HG02642 (cell line): ENCODE data around the gene NPAS4.
A peak's percentile ranks its signal among the peaks of the same experiment; 100 is the strongest.
"Not testable (repeated sequence)": the region's sequence is repeated elsewhere in the genome, so short reads cannot be mapped to it uniquely, and the experiment has no call there.

Experiments
- ATAC-seq: cut with Tn5 transposase; IDR thresholded peaks from one replicate; pipeline ENCODE4 v1.9.1; 2021; ENCODE audit warnings: mild to moderate bottlenecking; ENCODE audit not compliant: unreplicated experiment, poor library complexity

NPAS4 gene

GRCh38 chr11:66450560-66450959 is 29.7 kb downstream of the NPAS4 start:
- ATAC-seq = no peak

- no peak for ATAC-seq
These were observed 30.8 kb downstream of the NPAS4 start for GRCh38 chr11:66451663-66452062.

GRCh38 chr11:66454247-66454646 is 33.4 kb downstream of the NPAS4 start:
- no peak for ATAC-seq

DNA sequence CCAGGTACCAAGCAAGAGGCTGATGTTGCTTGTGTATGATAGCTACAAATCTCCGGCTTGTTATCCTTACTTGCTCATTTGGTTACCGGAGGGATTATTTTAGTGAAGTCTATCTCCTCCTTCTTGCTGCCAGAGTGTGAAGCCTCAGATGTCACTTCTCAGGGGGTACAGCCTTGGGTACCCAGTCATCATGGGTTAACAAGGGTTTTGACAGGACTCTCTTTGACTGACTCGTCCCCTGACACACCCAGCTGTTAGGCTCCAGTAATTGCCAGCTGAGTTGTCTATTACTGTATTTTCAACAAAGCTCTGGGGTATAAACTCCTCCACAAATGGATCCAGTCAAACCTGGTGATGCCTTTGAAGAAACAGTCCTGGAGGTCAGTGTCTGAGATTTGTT is 34.0 kb downstream of the NPAS4 start:
- ATAC-seq = no peak

GRCh38 chr11:66457826-66458225 is 37.0 kb downstream of the NPAS4 start:
- no peak for ATAC-seq

- no peak for ATAC-seq
These were observed 38.4 kb downstream of the NPAS4 start for GRCh38 chr11:66459138-66459778.

- ATAC-seq = no peak
These were observed 41.2 kb downstream of the NPAS4 start for GRCh38 chr11:66462010-66462409.

DNA sequence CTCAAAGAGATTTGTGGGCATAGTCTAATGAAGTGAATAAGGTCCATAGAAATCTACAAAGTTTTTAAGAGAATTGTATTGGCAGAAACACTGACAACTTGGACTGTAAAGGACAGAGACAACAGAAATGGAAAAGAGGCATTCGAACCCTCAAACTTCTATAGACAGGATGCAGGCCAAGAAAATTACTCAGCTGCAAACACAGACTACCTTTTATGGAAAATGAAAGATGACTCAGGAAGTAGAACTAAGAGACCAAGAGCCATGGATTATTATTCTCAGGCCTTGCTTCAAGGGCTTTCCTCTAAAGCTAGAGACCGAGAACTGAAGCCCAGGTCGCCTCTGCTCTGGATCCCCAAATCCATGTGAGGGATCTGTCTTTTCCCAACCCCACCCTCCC is 42.1 kb downstream of the NPAS4 start:
- ATAC-seq = no peak

DNA sequence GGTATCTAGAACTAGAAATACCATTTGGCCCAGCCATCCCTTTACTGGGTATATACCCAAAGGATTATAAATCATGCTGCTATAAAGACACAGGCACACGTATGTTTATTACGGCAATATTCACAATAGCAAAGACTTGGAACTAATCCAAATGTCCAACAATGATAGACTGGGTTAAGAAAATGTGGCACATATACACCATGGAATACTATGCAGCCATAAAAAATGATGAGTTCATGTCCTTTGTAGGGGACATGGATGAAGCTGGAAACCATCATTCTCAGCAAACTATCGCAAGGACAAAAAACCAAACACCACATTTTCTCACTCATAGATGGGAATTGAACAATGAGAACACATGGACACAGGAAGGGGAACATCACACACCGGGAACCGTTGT is 43.3 kb downstream of the NPAS4 start:
- not testable (repeated sequence) for ATAC-seq

DNA sequence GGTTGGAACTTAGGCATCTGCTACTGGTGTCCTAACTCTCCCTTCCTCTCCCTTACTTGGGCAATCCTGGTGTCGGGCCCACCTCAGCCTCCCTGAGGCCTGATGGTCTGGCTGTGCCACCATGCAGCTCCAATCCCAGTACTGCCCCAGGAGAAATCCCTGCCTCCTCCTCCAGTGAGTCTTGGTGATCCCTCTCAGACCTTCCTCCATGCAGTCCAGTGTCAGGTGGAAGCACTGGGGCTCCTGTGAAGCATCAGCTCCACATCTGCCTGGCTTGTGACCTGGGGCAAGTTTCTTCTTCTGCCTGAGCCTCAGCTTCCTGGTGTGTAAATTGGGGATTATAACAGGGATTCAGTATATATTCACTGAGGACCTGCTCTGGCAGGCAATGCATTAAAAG is 44.1 kb downstream of the NPAS4 start:
- ATAC-seq = no peak

GRCh38 chr11:66465373-66466224 is 44.8 kb downstream of the NPAS4 start:
- ATAC-seq = no peak

DNA sequence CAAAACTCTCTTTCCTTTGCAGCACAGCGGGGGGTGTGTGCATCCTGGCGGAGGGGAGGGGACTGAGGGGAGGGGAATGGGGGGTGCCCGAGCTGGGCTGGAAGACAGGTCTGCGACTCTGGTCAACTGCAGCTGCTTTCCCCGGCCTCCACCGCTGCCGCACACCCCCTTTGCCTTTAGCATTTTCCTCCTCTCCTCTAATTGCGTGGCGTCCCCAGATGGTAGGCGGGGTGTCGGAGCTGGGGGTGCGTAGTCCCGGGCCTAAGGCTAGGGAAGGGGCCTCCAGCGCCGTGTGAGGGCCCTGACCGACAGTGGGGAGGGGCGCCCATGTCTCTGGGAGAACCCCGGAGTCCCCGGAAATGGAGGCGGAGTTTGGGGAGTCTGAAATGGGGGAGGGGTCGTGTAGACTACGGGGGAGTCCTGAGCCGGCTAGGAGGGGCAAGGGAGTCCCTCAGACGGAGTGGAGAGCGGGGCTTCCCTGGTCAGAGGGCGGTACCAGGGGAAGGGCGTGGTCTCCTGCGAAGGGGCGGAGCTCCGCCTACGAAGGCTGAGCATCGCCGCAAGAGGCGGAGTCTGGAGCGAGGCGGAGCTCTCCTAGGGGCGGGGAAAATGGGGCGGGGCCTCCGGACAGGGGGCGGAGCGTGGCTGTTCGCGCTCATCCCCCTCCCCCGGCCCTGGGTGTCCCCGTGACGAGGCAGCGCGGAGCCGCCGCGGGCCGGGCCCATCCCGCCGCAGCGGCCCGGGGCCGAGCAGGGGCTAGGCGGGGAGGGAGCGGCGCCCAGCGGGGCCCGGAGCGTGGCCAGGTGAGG is 45.6 kb downstream of the NPAS4 start, which contains the start of gene PELI3:
TSS of gene PELI3 (plus strand) at position 681 of the 809 bp plus-strand sequence. CDS start 1,224 bp downstream, outside the sequence.
- peak; percentile 79 for ATAC-seq

DNA sequence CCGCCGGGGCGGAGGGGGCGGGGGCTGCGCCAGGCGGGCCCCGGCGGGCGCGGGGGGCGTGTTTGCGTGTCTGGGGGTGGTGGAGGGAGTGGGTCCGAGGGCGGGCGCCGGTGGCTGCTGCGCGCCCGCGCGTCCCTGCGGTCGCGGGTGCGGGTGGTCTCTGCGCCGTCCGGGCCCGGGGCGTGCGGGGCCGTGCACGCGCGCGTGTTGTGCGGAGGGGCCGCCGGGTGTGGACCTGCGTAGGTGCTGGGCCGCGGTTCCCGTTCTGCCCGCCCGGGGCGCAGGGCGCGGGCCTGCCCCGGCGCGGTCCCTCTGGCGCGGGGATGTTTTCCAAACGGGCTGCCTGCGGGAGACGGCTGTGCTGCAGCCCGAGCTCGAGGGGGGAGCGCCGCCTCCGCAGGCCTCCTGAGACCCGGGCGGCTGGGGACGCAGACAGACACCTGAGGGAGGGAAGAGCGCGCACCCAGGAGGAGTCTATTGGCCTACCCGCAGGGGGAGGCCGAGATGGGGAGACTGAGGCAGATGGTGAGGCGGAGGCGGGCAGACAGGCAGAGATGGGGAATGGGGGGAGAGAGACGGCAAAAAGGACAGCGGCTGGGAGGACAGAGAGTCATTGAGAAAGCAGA is 46.3 kb downstream of the NPAS4 start:
- ATAC-seq = peak; percentile 41

GRCh38 chr11:66467756-66468155 is 46.9 kb downstream of the NPAS4 start:
- ATAC-seq = no peak

DNA sequence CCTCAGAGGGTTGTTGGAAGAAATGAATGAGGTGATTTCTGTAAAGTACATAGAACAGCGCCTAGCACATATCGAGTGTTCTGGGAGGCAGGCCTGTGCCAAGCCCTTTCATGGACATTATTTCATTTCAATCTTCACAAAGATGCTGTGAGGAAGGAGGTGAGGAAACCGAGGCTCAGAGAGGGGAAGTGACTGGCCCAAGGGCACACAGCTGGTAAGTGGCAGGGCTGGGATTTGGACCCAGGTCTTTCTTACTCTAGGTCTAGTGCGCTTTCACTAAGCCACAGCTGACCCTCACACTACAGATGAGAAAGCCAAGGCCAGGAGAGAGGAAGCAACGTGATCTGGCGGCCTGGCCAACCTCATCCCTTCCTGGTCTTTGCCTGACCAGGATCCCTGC is 47.9 kb downstream of the NPAS4 start:
- ATAC-seq = no peak

- ATAC-seq = no peak
These were observed 48.6 kb downstream of the NPAS4 start for GRCh38 chr11:66469441-66469840.

GRCh38 chr11:66470015-66470414 is 49.2 kb downstream of the NPAS4 start:
- no peak for ATAC-seq

GRCh38 chr11:66471142-66471541 is 50.3 kb downstream of the NPAS4 start:
- ATAC-seq = no peak

GRCh38 chr11:66472054-66472453 is 51.2 kb downstream of the NPAS4 start:
- ATAC-seq = no peak

DNA sequence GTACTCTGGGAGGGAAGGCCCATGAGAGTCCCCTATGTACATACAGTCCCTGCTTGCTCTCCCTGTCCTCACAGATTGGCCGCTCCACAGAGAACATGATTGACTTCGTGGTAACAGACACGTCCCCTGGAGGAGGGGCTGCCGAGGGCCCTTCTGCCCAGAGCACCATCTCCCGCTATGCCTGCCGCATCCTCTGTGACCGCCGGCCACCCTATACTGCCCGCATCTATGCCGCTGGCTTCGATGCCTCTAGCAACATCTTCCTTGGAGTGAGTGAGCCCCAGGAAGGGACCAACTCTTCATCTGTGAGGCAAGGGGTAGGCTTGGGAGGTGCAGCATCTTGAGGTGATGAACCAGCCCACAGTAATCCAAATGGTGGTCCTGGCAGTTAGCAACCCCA is 52.3 kb downstream of the NPAS4 start:
- no peak for ATAC-seq
